WTC11 (cell line): ENCODE measurements around the gene THSD4.

Source experiments
- CBFB ChIP-seq: sonication (generic); formaldehyde crosslinking; IDR thresholded peaks from 2 replicates; pipeline ENCODE4 v1.8.1; 2022; ENCODE audit warnings: mild to moderate bottlenecking, low read depth, missing genetic modification reagents
- CREB1 ChIP-seq: sonication (generic); formaldehyde crosslinking; IDR thresholded peaks from 2 replicates; pipeline ENCODE4 v1.8.0; 2023; ENCODE audit warnings: mild to moderate bottlenecking, missing genetic modification reagents
- CTCF ChIP-seq: fragments of 200-600 bp; IDR thresholded peaks from 2 replicates; pipeline ENCODE4 v1.8.0; 2022; ENCODE audit warnings: antibody characterized with exemption
- PRRX2 ChIP-seq: fragments of 250-450 bp; sonication (Bioruptor Pico); IDR thresholded peaks from 2 replicates; pipeline ENCODE4 v1.8.0; 2021; ENCODE audit warnings: mild to moderate bottlenecking
- SMAD4 ChIP-seq: sonication (generic); formaldehyde crosslinking; IDR thresholded peaks from 2 replicates; pipeline ENCODE4 v1.8.0; 2022; ENCODE audit warnings: mild to moderate bottlenecking, missing genetic modification reagents
- USF2 ChIP-seq: sonication (generic); formaldehyde crosslinking; IDR thresholded peaks from 2 replicates; pipeline ENCODE4 v1.8.1; 2023; ENCODE audit warnings: mild to moderate bottlenecking, missing genetic modification reagents, moderate library complexity
- TF ChIP-seq, protein P1 (sequence below): sonication (generic); formaldehyde crosslinking; IDR thresholded peaks from 2 replicates; pipeline ENCODE4 v1.8.0; 2022; ENCODE audit warnings: mild to moderate bottlenecking, missing genetic modification reagents

DNA sequence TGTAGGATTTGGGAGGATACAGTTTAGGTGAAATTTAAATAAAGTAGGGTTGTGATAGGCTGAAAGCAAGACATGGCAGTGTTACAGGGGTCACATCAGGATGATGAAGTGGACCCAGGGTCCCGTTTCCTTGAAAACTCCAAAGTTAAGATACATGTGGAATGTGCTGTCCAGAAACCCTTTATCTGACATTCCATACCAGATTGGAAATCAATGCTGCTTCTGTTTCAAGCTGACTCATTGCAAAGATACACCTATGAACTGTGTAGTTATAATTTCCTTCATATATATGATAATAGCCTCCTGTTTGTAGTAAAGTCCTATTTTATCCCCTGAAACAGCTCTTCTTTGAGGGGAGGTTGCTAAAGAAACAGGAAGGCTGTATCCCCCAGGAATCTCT, 624.1 kb downstream of the THSD4 start:
- TF ChIP-seq CREB1 (CRISPR knock-in tag) (no peak), USF2 (no peak), CTCF (no peak), CBFB (CRISPR knock-in tag) (no peak), SMAD4 (no peak), PRRX2 (CRISPR knock-in tag) (no peak)
- TF ChIP-seq, protein P1, sequence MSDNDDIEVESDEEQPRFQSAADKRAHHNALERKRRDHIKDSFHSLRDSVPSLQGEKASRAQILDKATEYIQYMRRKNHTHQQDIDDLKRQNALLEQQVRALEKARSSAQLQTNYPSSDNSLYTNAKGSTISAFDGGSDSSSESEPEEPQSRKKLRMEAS: no peak
